Nephron (organoid): ENCODE data around the gene MNAT1.

ENCODE experiments used
- H3K27ac Mint-ChIP-seq, 3 experiments: 2 replicates each; pipeline ENCODE4 v1.8.0; 2020; ENCODE audit warnings: mixed read lengths in 3 of 3, mild to moderate bottlenecking in 2 of 3, moderate library complexity in 1 of 3
- H3K27me3 Mint-ChIP-seq: 2 replicates; pipeline ENCODE4 v1.8.0; 2021; ENCODE audit warnings: low read depth, mild to moderate bottlenecking, moderate library complexity, mixed read lengths
- H3K36me3 Mint-ChIP-seq: 2 replicates; pipeline ENCODE4 v1.8.0; 2020; ENCODE audit warnings: low read depth, mixed read lengths
- H3K4me1 Mint-ChIP-seq: 2 replicates; pipeline ENCODE4 v1.8.0; 2020; ENCODE audit warnings: mixed read lengths
- H3K4me3 Mint-ChIP-seq, 3 experiments: 2 replicates each; pipeline ENCODE4 v1.8.0; 2020; ENCODE audit warnings: mild to moderate bottlenecking in 3 of 3, mixed read lengths in 3 of 3, moderate library complexity in 2 of 3
- H3K9me3 Mint-ChIP-seq: 2 replicates; pipeline ENCODE4 v1.8.0; 2020; ENCODE audit warnings: mixed read lengths
- CTCF ChIP-seq, 3 experiments: fragments of 200-600 bp; sonication (generic); IDR thresholded peaks; one replicate each; pipeline ENCODE4 v1.5.0; 2021; ENCODE audit warnings: antibody characterized with exemption in 3 of 3; ENCODE audit not compliant: unreplicated experiment in 3 of 3

MNAT1 gene

GRCh38 chr14:60734465-60735242 lies at the start of gene MNAT1:
Gene MNAT1, plus strand, starts transcription at chr14:60734761. Its CDS starts 102 bp downstream, at chr14:60734863.
- Mint-ChIP-seq H3K4me1 (peaks cover 27% of the 10 kb centered on the region), H3K36me3 (no peaks in the 10 kb centered on the region), H3K4me3 (peak within 1 kb of the TSS; percentile 98 to 99 (median 99)), H3K9me3 (no peaks in the 10 kb centered on the region), H3K27me3 (no peaks in the 10 kb centered on the region), H3K27ac (peak within 1 kb of the TSS; percentile 91 to 98 (median 97))
- TF ChIP-seq CTCF (IDR thresholded peaks at IDR 0.05; ENCODE audit: unreplicated experiment in 3 of 3): no peak

- Mint-ChIP-seq H3K27me3 (no peaks in the 10 kb centered on the region), H3K36me3 (no peaks in the 10 kb centered on the region), H3K4me3 (no peak overlapping the region), H3K9me3 (peaks cover 8% of the 10 kb centered on the region), H3K27ac (no peak overlapping the region), H3K4me1 (no peaks in the 10 kb centered on the region)
- no peak for TF ChIP-seq CTCF (IDR thresholded peaks at IDR 0.05; ENCODE audit: unreplicated experiment in 3 of 3)
Observed at GRCh38 chr14:60686865-60687264, 47.7 kb upstream of the MNAT1 start.

GRCh38 chr14:60691383-60692113 lies 43.0 kb upstream of the MNAT1 start:
- Mint-ChIP-seq H3K27ac (no peak overlapping the region), H3K4me3 (no peak overlapping the region), H3K4me1 (no peaks in the 10 kb centered on the region), H3K9me3 (peaks cover under 1% of the 10 kb centered on the region), H3K27me3 (no peaks in the 10 kb centered on the region), H3K36me3 (no peaks in the 10 kb centered on the region)
- TF ChIP-seq CTCF (IDR thresholded peaks at IDR 0.05; ENCODE audit: unreplicated experiment in 3 of 3): no peak

- no peak for TF ChIP-seq CTCF (IDR thresholded peaks at IDR 0.05; ENCODE audit: unreplicated experiment in 3 of 3)
- Mint-ChIP-seq H3K36me3 (peaks cover under 1% of the 10 kb centered on the region), H3K4me1 (no peaks in the 10 kb centered on the region), H3K27me3 (no peaks in the 10 kb centered on the region), H3K27ac (no peak overlapping the region), H3K4me3 (no peak overlapping the region), H3K9me3 (peaks cover 22% of the 10 kb centered on the region)
Observed at GRCh38 chr14:60695327-60695726, 39.2 kb upstream of the MNAT1 start.

GRCh38 chr14:60700598-60700997 lies 34.0 kb upstream of the MNAT1 start:
- no peaks in the 10 kb centered on the region for H3K4me1 Mint-ChIP-seq
- H3K36me3 Mint-ChIP-seq: peaks cover 11% of the 10 kb centered on the region
- H3K27ac Mint-ChIP-seq: no peak overlapping the region
- no peak overlapping the region for H3K4me3 Mint-ChIP-seq
- TF ChIP-seq CTCF (IDR thresholded peaks at IDR 0.05; ENCODE audit: unreplicated experiment in 3 of 3): no peak
- H3K27me3 Mint-ChIP-seq: no peaks in the 10 kb centered on the region
- peaks cover 37% of the 10 kb centered on the region for H3K9me3 Mint-ChIP-seq
